ENCODE data around the gene LOXL1.

DNA sequence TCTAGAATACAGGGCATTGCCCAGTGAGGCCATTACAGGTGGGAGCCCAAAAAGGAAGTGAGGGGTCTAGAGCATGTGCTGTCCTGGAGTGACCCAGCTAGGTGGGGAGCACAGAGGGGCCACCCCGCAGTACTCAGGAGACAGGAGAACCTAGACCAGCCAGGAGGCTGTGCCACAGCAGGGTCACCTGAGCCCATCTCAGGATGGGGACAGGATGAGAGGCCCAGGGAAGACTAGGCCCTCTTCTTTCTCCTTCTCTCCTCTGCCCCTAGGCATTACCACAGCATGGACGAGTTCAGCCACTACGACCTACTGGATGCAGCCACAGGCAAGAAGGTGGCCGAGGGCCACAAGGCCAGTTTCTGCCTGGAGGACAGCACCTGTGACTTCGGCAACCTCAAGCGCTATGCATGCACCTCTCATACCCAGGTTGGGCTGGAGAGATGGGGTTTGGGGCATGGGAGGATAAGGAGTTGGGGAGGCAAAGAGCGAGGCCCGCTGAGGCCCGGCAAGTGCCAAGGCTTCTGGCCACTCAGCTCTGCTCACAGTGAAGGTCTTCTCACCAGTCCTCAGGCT, 20.6 kb downstream of the LOXL1 start:
- TF ChIP-seq, protein P1, sequence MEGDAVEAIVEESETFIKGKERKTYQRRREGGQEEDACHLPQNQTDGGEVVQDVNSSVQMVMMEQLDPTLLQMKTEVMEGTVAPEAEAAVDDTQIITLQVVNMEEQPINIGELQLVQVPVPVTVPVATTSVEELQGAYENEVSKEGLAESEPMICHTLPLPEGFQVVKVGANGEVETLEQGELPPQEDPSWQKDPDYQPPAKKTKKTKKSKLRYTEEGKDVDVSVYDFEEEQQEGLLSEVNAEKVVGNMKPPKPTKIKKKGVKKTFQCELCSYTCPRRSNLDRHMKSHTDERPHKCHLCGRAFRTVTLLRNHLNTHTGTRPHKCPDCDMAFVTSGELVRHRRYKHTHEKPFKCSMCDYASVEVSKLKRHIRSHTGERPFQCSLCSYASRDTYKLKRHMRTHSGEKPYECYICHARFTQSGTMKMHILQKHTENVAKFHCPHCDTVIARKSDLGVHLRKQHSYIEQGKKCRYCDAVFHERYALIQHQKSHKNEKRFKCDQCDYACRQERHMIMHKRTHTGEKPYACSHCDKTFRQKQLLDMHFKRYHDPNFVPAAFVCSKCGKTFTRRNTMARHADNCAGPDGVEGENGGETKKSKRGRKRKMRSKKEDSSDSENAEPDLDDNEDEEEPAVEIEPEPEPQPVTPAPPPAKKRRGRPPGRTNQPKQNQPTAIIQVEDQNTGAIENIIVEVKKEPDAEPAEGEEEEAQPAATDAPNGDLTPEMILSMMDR (conservative IDR thresholded peaks at IDR 0.05; ENCODE audit: low read length): no peak
- no peak for TF ChIP-seq EZH2phosphoT487 (IDR thresholded peaks at IDR 0.05; ENCODE audit: borderline replicate concordance, low read depth, low read length)
